Ascending aorta (tissue), 2 donors: ENCODE data around the gene RILPL2. TPM values are rescaled to one million over a fixed set of nuclear protein-coding genes. Genes with fewer than 3 reads are reported as not detected.
A peak's percentile ranks its signal among the peaks of the same experiment; 100 is the strongest.

Experiments used
- DNase-seq, 2 donors: peaks; one replicate each; pipeline ENCODE4 v3.0.0-alpha.2; 2019; ENCODE audit warnings: low spot score in 2 of 2
- H3K27ac ChIP-seq, 2 donors: fragments of 200-600 bp; sonication (generic); one replicate each; pipeline ENCODE4 v1.5.1; 2016 to 2017; ENCODE audit warnings: mild to moderate bottlenecking in 1 of 2
- H3K27me3 ChIP-seq: fragments of 200-600 bp; sonication (generic); one replicate; pipeline ENCODE4 v1.5.1; 2017
- H3K36me3 ChIP-seq, 2 donors: fragments of 200-600 bp; sonication (generic); one replicate each; pipeline ENCODE4 v1.5.1; 2016
- H3K4me1 ChIP-seq, 2 donors: fragments of 200-600 bp; sonication (generic); one replicate each; pipeline ENCODE4 v1.5.1; 2016 to 2017; ENCODE audit warnings: mild to moderate bottlenecking in 1 of 2
- H3K4me3 ChIP-seq, 2 donors: fragments of 200-600 bp; sonication (generic); one replicate each; pipeline ENCODE4 v1.5.1; 2016 to 2017; ENCODE audit warnings: mild to moderate bottlenecking in 1 of 2
- H3K9me3 ChIP-seq, 2 donors: fragments of 200-600 bp; sonication (generic); one replicate each; pipeline ENCODE4 v1.5.1; 2016
- CTCF ChIP-seq, 3 experiments: fragments of 200-600 bp in 2 of 3; fragments of 450-650 bp in 1 of 3; sonication (generic) in 2 of 3; IDR thresholded peaks; one replicate each; pipeline ENCODE4 v1.5.1; 2016 to 2019; ENCODE audit warnings: antibody characterized with exemption in 3 of 3, mild to moderate bottlenecking in 1 of 3, moderate library complexity in 1 of 3
- intact Hi-C: fragments of 100-400 bp; cut with DNase I; formaldehyde crosslinking; loops from one replicate; pipeline ENCODE4 v1.15.1; 2023
- total RNA-seq: library from RNA; depleted of rRNA; stranded (reverse); fragments of >200 nt; gene quantifications from one replicate; pipeline ENCODE4 v1.1.0, GENCODE V29; 2016

RILPL2 gene
- total RNA-seq, 1 donor from 2014 or later: 7.2 TPM

GRCh38 chr12:123479442-123480180 is 43.1 kb upstream of the RILPL2 start:
- intact Hi-C loops: loop anchor here (5.0 kb wide), 2 partner anchors 42 to 112 kb away; partner anchors contain the start of gene RILPL2
- Histone ChIP-seq H3K27me3 (no peaks in the 10 kb centered on the region), H3K36me3 (peaks cover under 1 to 4% of the 10 kb centered on the region in 2 donors), H3K27ac (peak overlapping the region; percentile 93 to 97), H3K9me3 (no peaks in the 10 kb centered on the region), H3K4me1 (peaks cover 24 to 54% of the 10 kb centered on the region in 2 donors), H3K4me3 (peak overlapping the region; percentile 6 to 46)
- TF ChIP-seq CTCF (IDR thresholded peaks at IDR 0.05): no peak
- peak in 1 of 2 donors; percentile 69 for DNase-seq

GRCh38 chr12:123478762-123479161 is 42.3 kb upstream of the RILPL2 start:
- peaks cover 0 to 4% of the 10 kb centered on the region in 2 donors for H3K36me3 ChIP-seq
- intact Hi-C loops: loop anchor here (1.0 to 5.0 kb wide), 3 partner anchors 20 to 41 kb away; partner anchors contain the start of genes RILPL2 and SNRNP35
- peak; percentile 72 to 92 for DNase-seq
- peak overlapping the region; percentile 6 to 46 for H3K4me3 ChIP-seq
- peak overlapping the region; percentile 93 to 97 for H3K27ac ChIP-seq
- no peaks in the 10 kb centered on the region for H3K27me3 ChIP-seq
- no peak for TF ChIP-seq CTCF (IDR thresholded peaks at IDR 0.05)
- no peaks in the 10 kb centered on the region for H3K9me3 ChIP-seq
- H3K4me1 ChIP-seq: peaks cover 24 to 55% of the 10 kb centered on the region in 2 donors

- Histone ChIP-seq H3K4me1 (peaks cover 22 to 52% of the 10 kb centered on the region in 2 donors), H3K9me3 (no peaks in the 10 kb centered on the region), H3K4me3 (peak overlapping the region in 1 of 2 donors; percentile 46), H3K36me3 (peaks cover 1 to 3% of the 10 kb centered on the region in 2 donors), H3K27me3 (no peaks in the 10 kb centered on the region), H3K27ac (peak overlapping the region; percentile 93 to 97)
- intact Hi-C loops: loop anchor here (1.0 to 5.0 kb wide), 3 partner anchors 20 to 41 kb away; partner anchors contain the start of genes RILPL2 and SNRNP35
- no peak for TF ChIP-seq CTCF (IDR thresholded peaks at IDR 0.05)
- DNase-seq: peak in 1 of 2 donors; percentile 66
Observed at GRCh38 chr12:123478069-123478468, 41.6 kb upstream of the RILPL2 start.

GRCh38 chr12:123475246-123475703 is 38.8 kb upstream of the RILPL2 start:
- Histone ChIP-seq H3K36me3 (peaks cover 24 to 26% of the 10 kb centered on the region in 2 donors), H3K9me3 (no peaks in the 10 kb centered on the region), H3K4me3 (no peak overlapping the region), H3K27me3 (no peaks in the 10 kb centered on the region), H3K4me1 (peaks cover 15 to 39% of the 10 kb centered on the region in 2 donors), H3K27ac (peak overlapping the region; percentile 76 to 81)
- TF ChIP-seq CTCF (IDR thresholded peaks at IDR 0.05): no peak
- intact Hi-C loops: loop anchor here (5.0 kb wide), 1 partner anchor 38 kb away; the partner anchor contains the start of gene RILPL2
- no peak for DNase-seq

- H3K36me3 ChIP-seq: peaks cover 27 to 30% of the 10 kb centered on the region in 2 donors
- H3K4me1 ChIP-seq: peaks cover 13 to 34% of the 10 kb centered on the region in 2 donors
- intact Hi-C loops: loop anchor here (5.0 kb wide), 1 partner anchor 37 kb away; the partner anchor contains the start of gene RILPL2
- no peaks in the 10 kb centered on the region for H3K27me3 ChIP-seq
- H3K4me3 ChIP-seq: peak overlapping the region in 1 of 2 donors; percentile 15
- peak overlapping the region; percentile 76 to 81 for H3K27ac ChIP-seq
- DNase-seq: no peak
- no peak for TF ChIP-seq CTCF (IDR thresholded peaks at IDR 0.05)
- no peaks in the 10 kb centered on the region for H3K9me3 ChIP-seq
Observed at GRCh38 chr12:123474485-123475245, 38.2 kb upstream of the RILPL2 start.
